IMR-90 (cell line): ENCODE measurements around the gene NTRK3. TPM values are rescaled to one million over a fixed set of nuclear protein-coding genes. Genes with fewer than 3 reads are reported as not detected.

ENCODE experiments used
- ATAC-seq: fragments of 200-7000 bp; cut with Tn5 transposase; 2 replicates; pipeline ENCODE4 v1.9.1; 2020; ENCODE audit warnings: low read depth, mild to moderate bottlenecking, moderate library complexity
- BruUV-seq: library from RNA; stranded (reverse); fragments of 400-500 nt; replicated peaks from 2 replicates; lab custom pipeline; 2021; lab: Mats Ljungman, UMichigan
- CTCF ChIA-PET: fragments of 300-600 bp; formaldehyde crosslinking; extraction: SDS; loops from one replicate; lab custom pipeline; 2021; ENCODE audit warnings: antibody characterized with exemption; lab: Yijun Ruan, JAX
- POLR2A ChIA-PET: fragments of 300-600 bp; sonication (Branson Sonifier 250); formaldehyde crosslinking; loops from one replicate; lab custom pipeline; 2022; ENCODE audit warnings: antibody characterized with exemption; ENCODE audit not compliant: unreplicated experiment; lab: Charles Lee
- DNase-seq: peaks from one replicate; pipeline ENCODE4 v3.0.0; 2013
- H2AFZ ChIP-seq: replicated peaks from 2 replicates; pipeline ENCODE3; 2013; ENCODE audit warnings: low read length, mild to moderate bottlenecking; ENCODE audit not compliant: poor library complexity
- H2AK5ac ChIP-seq: 2 replicates; pipeline ENCODE4 v1.6.1; 2013; ENCODE audit warnings: low read depth, low read length, inconsistent platforms
- H2AK9ac ChIP-seq: replicated peaks from 2 replicates; pipeline ENCODE3; 2013; ENCODE audit warnings: mild to moderate bottlenecking, low read depth, low read length, moderate library complexity; ENCODE audit not compliant: poor library complexity
- H2BK120ac ChIP-seq: 2 replicates; pipeline ENCODE4 v1.6.1; 2013; ENCODE audit warnings: low read depth, low read length, inconsistent platforms
- H2BK15ac ChIP-seq: 3 replicates; pipeline ENCODE4 v1.6.1; 2013; ENCODE audit warnings: low read depth, low read length, inconsistent platforms
- H2BK20ac ChIP-seq: 2 replicates; pipeline ENCODE4 v1.6.1; 2013; ENCODE audit warnings: low read depth, mild to moderate bottlenecking, inconsistent platforms, low read length, moderate library complexity
- H2BK5ac ChIP-seq: 2 replicates; pipeline ENCODE4 v1.6.1; 2013; ENCODE audit warnings: mild to moderate bottlenecking, low read depth, low read length, inconsistent platforms; ENCODE audit not compliant: poor library complexity, severe bottlenecking
- H3K14ac ChIP-seq: replicated peaks from 2 replicates; pipeline ENCODE4 v1.6.1; 2013; ENCODE audit warnings: low read depth, low read length, inconsistent platforms
- H3K18ac ChIP-seq: 2 replicates; pipeline ENCODE4 v1.6.1; 2013; ENCODE audit warnings: low read depth, low read length, control low read depth
- H3K23ac ChIP-seq: 2 replicates; pipeline ENCODE4 v1.6.1; 2013; ENCODE audit warnings: low read depth, low read length, inconsistent platforms
- H3K27ac ChIP-seq: 2 replicates; pipeline ENCODE4 v1.5.1; 2013; ENCODE audit warnings: mild to moderate bottlenecking, control low read depth, low read length; ENCODE audit not compliant: insufficient read depth
- H3K27me3 ChIP-seq: 2 replicates; pipeline ENCODE4 v1.6.1; 2013; ENCODE audit warnings: low read length; ENCODE audit not compliant: control insufficient read depth, insufficient read depth
- H3K36me3 ChIP-seq: 2 replicates; pipeline ENCODE4 v1.6.1; 2013; ENCODE audit warnings: low read length, mixed read lengths; ENCODE audit not compliant: control insufficient read depth, insufficient read depth
- H3K4ac ChIP-seq: 2 replicates; pipeline ENCODE4 v1.6.1; 2013; ENCODE audit warnings: low read depth, low read length, inconsistent platforms
- H3K4me1 ChIP-seq: 2 replicates; pipeline ENCODE4 v1.6.1; 2013; ENCODE audit warnings: low read length, mixed read lengths; ENCODE audit not compliant: control insufficient read depth, insufficient read depth
- H3K4me2 ChIP-seq: 2 replicates; pipeline ENCODE4 v1.6.1; 2013; ENCODE audit warnings: low read depth, mild to moderate bottlenecking, control low read depth, low read length, moderate library complexity
- H3K4me3 ChIP-seq: 2 replicates; pipeline ENCODE4 v1.5.1; 2013; ENCODE audit warnings: low read depth, mild to moderate bottlenecking, control low read depth, low read length, moderate library complexity; ENCODE audit not compliant: insufficient read depth
- H3K56ac ChIP-seq: 2 replicates; pipeline ENCODE4 v1.6.1; 2013; ENCODE audit warnings: low read length, inconsistent platforms; ENCODE audit not compliant: insufficient read depth; ENCODE audit errors: extremely low read depth
- H3K79me1 ChIP-seq, 2 experiments: 2 replicates each; pipeline ENCODE4 v1.6.1; 2013; ENCODE audit warnings: low read length in 2 of 2, inconsistent platforms in 1 of 2, low read depth in 1 of 2
- H3K9ac ChIP-seq: 2 replicates; pipeline ENCODE4 v1.6.1; 2013; ENCODE audit warnings: low read depth, low read length, control low read depth
- H3K9me1 ChIP-seq: 2 replicates; pipeline ENCODE4 v1.6.1; 2013; ENCODE audit warnings: low read length, inconsistent platforms; ENCODE audit not compliant: insufficient read depth
- H3K9me3 ChIP-seq: 2 replicates; pipeline ENCODE4 v1.6.1; 2013; ENCODE audit warnings: low read length; ENCODE audit not compliant: control insufficient read depth, insufficient read depth
- H4K20me1 ChIP-seq: 2 replicates; pipeline ENCODE4 v1.6.1; 2013; ENCODE audit warnings: low read length, inconsistent platforms; ENCODE audit not compliant: insufficient read depth
- H4K5ac ChIP-seq: 2 replicates; pipeline ENCODE4 v1.6.1; 2013; ENCODE audit warnings: mild to moderate bottlenecking, low read depth, low read length, control low read depth
- H4K8ac ChIP-seq, 2 experiments: 2 replicates each; pipeline ENCODE4 v1.6.1; 2013; ENCODE audit warnings: low read depth in 2 of 2, low read length in 2 of 2, control low read depth in 1 of 2, inconsistent platforms in 1 of 2
- H4K91ac ChIP-seq: 2 replicates; pipeline ENCODE4 v1.6.1; 2013; ENCODE audit warnings: low read depth, low read length, inconsistent platforms; ENCODE audit not compliant: insufficient read depth
- BHLHE40 ChIP-seq: fragments of 150-350 bp; IDR thresholded peaks from 2 replicates; pipeline ENCODE4 v1.6.1; 2016; ENCODE audit warnings: mild to moderate bottlenecking, low read depth, low read length
- CEBPB ChIP-seq: IDR thresholded peaks from 2 replicates; pipeline ENCODE4 v1.6.1; 2012; ENCODE audit warnings: low read depth, low read length, improper control_type of control experiment
- CHD1 ChIP-seq: IDR thresholded peaks from 2 replicates; pipeline ENCODE4 v1.6.1; 2012; ENCODE audit warnings: low read depth, low read length, improper control_type of control experiment
- MAFK ChIP-seq: IDR thresholded peaks from 2 replicates; pipeline ENCODE4 v1.6.1; 2012; ENCODE audit warnings: low read depth, low read length, improper control_type of control experiment
- MAZ ChIP-seq: IDR thresholded peaks from 2 replicates; pipeline ENCODE4 v1.6.1; 2012; ENCODE audit warnings: low read depth, mild to moderate bottlenecking, low read length, improper control_type of control experiment, moderate library complexity, borderline replicate concordance
- MXI1 ChIP-seq: IDR thresholded peaks from 2 replicates; pipeline ENCODE4 v1.6.1; 2012; ENCODE audit warnings: low read depth, mild to moderate bottlenecking, low read length, moderate library complexity, borderline replicate concordance
- NFE2L2 ChIP-seq: fragments of 150-350 bp; IDR thresholded peaks from 2 replicates; pipeline ENCODE4 v1.6.1; 2016; ENCODE audit warnings: low read depth, mild to moderate bottlenecking, low read length
- POLR2A ChIP-seq: IDR thresholded peaks from 2 replicates; pipeline ENCODE4 v1.6.1; 2012; ENCODE audit warnings: mild to moderate bottlenecking, low read depth, low read length
- RAD21 ChIP-seq: IDR thresholded peaks from 2 replicates; pipeline ENCODE4 v1.6.1; 2012; ENCODE audit warnings: low read length, improper control_type of control experiment
- RCOR1 ChIP-seq: IDR thresholded peaks from 2 replicates; pipeline ENCODE4 v1.6.1; 2012; ENCODE audit warnings: mild to moderate bottlenecking, low read length, improper control_type of control experiment; ENCODE audit not compliant: insufficient replicate concordance
- RFX5 ChIP-seq: IDR thresholded peaks from 2 replicates; pipeline ENCODE4 v1.8.0; 2012; ENCODE audit warnings: low read depth, mild to moderate bottlenecking, low read length, moderate library complexity
- SMC3 ChIP-seq: fragments of 150-350 bp; IDR thresholded peaks from 2 replicates; pipeline ENCODE4 v1.6.1; 2016; ENCODE audit warnings: low read depth, mild to moderate bottlenecking, antibody characterized with exemption, low read length, moderate library complexity
- WGBS, 2 experiments: methylation state at CpG; one replicate each; pipeline versions ENCODE4 v1.1.5 to v1.1.7; 2013; ENCODE audit warnings: missing lambda C conversion rate in 2 of 2; ENCODE audit not compliant: insufficient read length in 1 of 2; ENCODE audit errors: extremely low coverage in 2 of 2; 5-methylcytosine and 5-hydroxymethylcytosine counted together
- dilution Hi-C: fragments of 300-500 bp; cut with HindIII; formaldehyde crosslinking; loops from one replicate; pipeline ENCODE4 v1.14.3; 2018; ENCODE audit warnings: low sequenced_read_pairs; ENCODE audit not compliant: unreplicated experiment
- in situ Hi-C: fragments of 300-500 bp; cut with MboI; formaldehyde crosslinking; loops from 3 replicates; pipeline ENCODE4 v1.14.3; 2019; ENCODE audit warnings: low sequenced_read_pairs, inconsistent platforms, mixed read lengths
- intact Hi-C: fragments of 100-400 bp; cut with micrococcal nuclease; formaldehyde crosslinking; loops from 2 replicates; pipeline ENCODE4 v1.10.0; 2022
- polyA plus RNA-seq, 3 experiments: library from polyadenylated mRNA; depleted of rRNA; stranded (reverse); fragments of >200 nt; gene quantifications; 2 replicates each; pipeline ENCODE4 v1.2.3, GENCODE V29; 2012; ENCODE audit warnings: low replicate concordance in 1 of 3
- total RNA-seq: library from RNA; depleted of rRNA; stranded (reverse); fragments of >200 nt; gene quantifications from 2 replicates; pipeline ENCODE4 v1.2.3, GENCODE V29; 2012
- TF ChIP-seq, protein P1 (sequence below): fragments of 150-350 bp; IDR thresholded peaks from 2 replicates; pipeline ENCODE4 v1.6.1; 2017; ENCODE audit warnings: mild to moderate bottlenecking, antibody characterized with exemption, low read length, low read depth
- TF ChIP-seq, protein P2 (sequence below): conservative IDR thresholded peaks from 2 replicates; pipeline ENCODE4 v1.5.1; 2012; ENCODE audit warnings: mild to moderate bottlenecking, low read depth, low read length, improper control_type of control experiment
- TF ChIP-seq, protein P3 (sequence below): fragments of 150-350 bp; IDR thresholded peaks from 2 replicates; pipeline ENCODE4 v1.6.1; 2016; ENCODE audit warnings: low read depth, mild to moderate bottlenecking, low read length, moderate library complexity, borderline replicate concordance

NTRK3 gene
- total and polyA plus RNA-seq, 2 of the 4 experiments (the other 2 are of a cell fraction) = under 0.01 to 0.15 TPM

DNA sequence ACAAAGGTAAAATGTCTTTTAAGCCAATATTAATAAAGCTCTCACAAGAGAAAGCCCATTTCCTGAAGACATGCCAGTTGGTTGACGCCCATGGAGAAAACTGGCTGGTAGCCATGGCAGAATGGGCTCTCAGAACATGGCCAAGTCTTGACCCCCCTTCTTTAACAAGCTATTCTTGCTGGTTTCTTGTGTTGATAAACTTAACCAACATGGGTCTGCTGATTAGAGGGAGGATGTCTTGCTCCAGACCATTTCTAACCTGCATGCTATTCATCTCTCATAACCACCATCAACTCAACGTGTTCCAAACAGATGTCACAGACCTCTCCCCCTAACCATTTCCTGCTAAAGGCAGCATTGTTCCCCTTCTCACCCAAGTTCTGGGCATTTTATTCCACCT is 25.7 kb downstream of the NTRK3 start:
- no peak overlapping the region for H4K5ac ChIP-seq
- H4K20me1 ChIP-seq = no peaks in the 10 kb centered on the region
- H3K9me3 ChIP-seq = no peaks in the 10 kb centered on the region
- H3K4me3 ChIP-seq = no peak overlapping the region
- no peak overlapping the region for H3K4me2 ChIP-seq
- no peak for DNase-seq
- no peak overlapping the region for H2BK15ac ChIP-seq
- no peaks in the 10 kb centered on the region for H3K36me3 ChIP-seq
- ChIA-PET CTCF (interaction anchor here (0.9 to 1.3 kb wide), 2 partner anchors 9 to 14 kb away, joined by 3 to 4 read pairs; no protein-coding TSS in a partner anchor), POLR2A (no interaction called here)
- TF ChIP-seq CEBPB = no peak
- TF ChIP-seq RCOR1 = no peak
- no peak for TF ChIP-seq CHD1
- no peak for TF ChIP-seq MAFK
- no peak for TF ChIP-seq MXI1
- TF ChIP-seq, protein P1, sequence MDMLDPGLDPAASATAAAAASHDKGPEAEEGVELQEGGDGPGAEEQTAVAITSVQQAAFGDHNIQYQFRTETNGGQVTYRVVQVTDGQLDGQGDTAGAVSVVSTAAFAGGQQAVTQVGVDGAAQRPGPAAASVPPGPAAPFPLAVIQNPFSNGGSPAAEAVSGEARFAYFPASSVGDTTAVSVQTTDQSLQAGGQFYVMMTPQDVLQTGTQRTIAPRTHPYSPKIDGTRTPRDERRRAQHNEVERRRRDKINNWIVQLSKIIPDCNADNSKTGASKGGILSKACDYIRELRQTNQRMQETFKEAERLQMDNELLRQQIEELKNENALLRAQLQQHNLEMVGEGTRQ = no peak
- TF ChIP-seq SMC3 = no peak
- TF ChIP-seq, protein P2, sequence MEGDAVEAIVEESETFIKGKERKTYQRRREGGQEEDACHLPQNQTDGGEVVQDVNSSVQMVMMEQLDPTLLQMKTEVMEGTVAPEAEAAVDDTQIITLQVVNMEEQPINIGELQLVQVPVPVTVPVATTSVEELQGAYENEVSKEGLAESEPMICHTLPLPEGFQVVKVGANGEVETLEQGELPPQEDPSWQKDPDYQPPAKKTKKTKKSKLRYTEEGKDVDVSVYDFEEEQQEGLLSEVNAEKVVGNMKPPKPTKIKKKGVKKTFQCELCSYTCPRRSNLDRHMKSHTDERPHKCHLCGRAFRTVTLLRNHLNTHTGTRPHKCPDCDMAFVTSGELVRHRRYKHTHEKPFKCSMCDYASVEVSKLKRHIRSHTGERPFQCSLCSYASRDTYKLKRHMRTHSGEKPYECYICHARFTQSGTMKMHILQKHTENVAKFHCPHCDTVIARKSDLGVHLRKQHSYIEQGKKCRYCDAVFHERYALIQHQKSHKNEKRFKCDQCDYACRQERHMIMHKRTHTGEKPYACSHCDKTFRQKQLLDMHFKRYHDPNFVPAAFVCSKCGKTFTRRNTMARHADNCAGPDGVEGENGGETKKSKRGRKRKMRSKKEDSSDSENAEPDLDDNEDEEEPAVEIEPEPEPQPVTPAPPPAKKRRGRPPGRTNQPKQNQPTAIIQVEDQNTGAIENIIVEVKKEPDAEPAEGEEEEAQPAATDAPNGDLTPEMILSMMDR = no peak
- TF ChIP-seq BHLHE40 = no peak
- no peak for TF ChIP-seq RFX5
- no peak for TF ChIP-seq MAZ
- no peak for TF ChIP-seq NFE2L2
- no peak for TF ChIP-seq POLR2A
- TF ChIP-seq, protein P3, sequence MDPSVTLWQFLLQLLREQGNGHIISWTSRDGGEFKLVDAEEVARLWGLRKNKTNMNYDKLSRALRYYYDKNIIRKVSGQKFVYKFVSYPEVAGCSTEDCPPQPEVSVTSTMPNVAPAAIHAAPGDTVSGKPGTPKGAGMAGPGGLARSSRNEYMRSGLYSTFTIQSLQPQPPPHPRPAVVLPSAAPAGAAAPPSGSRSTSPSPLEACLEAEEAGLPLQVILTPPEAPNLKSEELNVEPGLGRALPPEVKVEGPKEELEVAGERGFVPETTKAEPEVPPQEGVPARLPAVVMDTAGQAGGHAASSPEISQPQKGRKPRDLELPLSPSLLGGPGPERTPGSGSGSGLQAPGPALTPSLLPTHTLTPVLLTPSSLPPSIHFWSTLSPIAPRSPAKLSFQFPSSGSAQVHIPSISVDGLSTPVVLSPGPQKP = no peak
- no peak for TF ChIP-seq RAD21
- no peak overlapping the region for H2BK120ac ChIP-seq
- H2AK9ac ChIP-seq = no peak overlapping the region
- ATAC-seq = no peak
- no peak overlapping the region for H3K27ac ChIP-seq
- H2BK5ac ChIP-seq = no peak overlapping the region
- H2BK20ac ChIP-seq = no peak overlapping the region
- no peak overlapping the region for H3K23ac ChIP-seq
- no peak overlapping the region for H3K18ac ChIP-seq
- no peak overlapping the region for H3K4ac ChIP-seq
- dilution Hi-C loops = no loop called here
- no peak overlapping the region for H4K8ac ChIP-seq
- H4K91ac ChIP-seq = no peak overlapping the region
- no CpG with 5 or more reads among the region's 2 CpGs for WGBS, 2 experiments
- H3K9me1 ChIP-seq = no peaks in the 10 kb centered on the region
- H3K27me3 ChIP-seq = no peaks in the 10 kb centered on the region
- intact Hi-C loops = no loop called here
- in situ Hi-C loops = no loop called here
- no peaks in the 10 kb centered on the region for H3K79me1 ChIP-seq
- no peak overlapping the region for H2AK5ac ChIP-seq
- H3K9ac ChIP-seq = no peak overlapping the region
- no peak overlapping the region for H3K14ac ChIP-seq
- H3K56ac ChIP-seq = no peak overlapping the region
- H3K4me1 ChIP-seq = no peaks in the 10 kb centered on the region
- no TSS peak for BruUV-seq
- no peak overlapping the region for H2AFZ ChIP-seq
